GM19328 (cell line): ENCODE results near the gene TCHP.
"Not testable (repeated sequence)": the region's sequence is repeated elsewhere in the genome, so short reads cannot be mapped to it uniquely, and the experiment has no call there.

Experiments used
- ATAC-seq: cut with Tn5 transposase; IDR thresholded peaks from one replicate; pipeline ENCODE4 v1.9.1; 2021; ENCODE audit warnings: mild to moderate bottlenecking, moderate library complexity; ENCODE audit not compliant: unreplicated experiment

TCHP gene, protein sequence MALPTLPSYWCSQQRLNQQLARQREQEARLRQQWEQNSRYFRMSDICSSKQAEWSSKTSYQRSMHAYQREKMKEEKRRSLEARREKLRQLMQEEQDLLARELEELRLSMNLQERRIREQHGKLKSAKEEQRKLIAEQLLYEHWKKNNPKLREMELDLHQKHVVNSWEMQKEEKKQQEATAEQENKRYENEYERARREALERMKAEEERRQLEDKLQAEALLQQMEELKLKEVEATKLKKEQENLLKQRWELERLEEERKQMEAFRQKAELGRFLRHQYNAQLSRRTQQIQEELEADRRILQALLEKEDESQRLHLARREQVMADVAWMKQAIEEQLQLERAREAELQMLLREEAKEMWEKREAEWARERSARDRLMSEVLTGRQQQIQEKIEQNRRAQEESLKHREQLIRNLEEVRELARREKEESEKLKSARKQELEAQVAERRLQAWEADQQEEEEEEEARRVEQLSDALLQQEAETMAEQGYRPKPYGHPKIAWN

DNA sequence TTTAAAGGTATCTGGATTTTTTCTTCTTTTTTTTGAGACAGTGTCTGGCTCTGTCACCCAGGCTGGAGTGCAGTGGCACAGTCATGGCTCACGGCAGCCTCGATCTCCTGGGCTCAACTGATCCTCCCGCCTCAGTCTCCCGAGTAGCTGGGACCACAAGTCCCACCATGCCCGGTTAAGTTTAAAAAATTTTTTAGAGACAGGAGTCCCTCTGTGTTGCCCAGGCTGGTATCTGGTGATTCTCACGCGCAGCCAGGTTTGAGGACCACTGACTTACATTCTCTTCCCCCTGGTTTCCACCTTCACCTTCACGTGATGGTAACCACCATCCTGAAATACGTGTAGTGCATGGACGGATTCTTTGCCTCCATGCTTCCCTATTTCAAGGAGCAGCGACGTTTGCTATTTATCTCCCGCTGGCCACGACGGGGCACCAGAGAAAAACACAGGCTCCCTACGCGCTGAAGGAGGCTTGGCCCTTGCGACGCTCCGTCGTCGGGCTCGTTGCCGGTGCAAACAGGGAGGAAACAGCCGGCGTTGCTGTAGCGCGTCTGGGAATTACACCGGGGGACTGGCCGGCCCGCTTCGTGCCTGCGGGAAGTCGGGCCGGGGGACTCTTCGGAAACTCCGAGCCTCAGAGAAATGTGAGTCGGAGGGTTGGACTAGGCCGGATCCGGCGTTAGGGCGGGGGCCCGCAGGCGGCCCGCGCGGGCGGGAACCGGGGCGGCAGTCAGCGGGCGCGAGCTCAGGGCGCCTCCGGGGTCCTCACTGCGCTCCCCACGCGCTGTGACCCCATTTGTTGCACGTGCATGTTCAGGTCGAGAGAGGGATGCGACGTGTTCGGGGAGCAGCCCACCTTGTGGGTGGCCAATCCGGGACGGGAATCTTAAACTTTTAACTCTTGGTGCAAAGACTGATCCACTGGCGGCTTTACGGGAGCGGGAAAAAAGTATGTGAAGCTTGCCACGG is at the start of gene TCHP:
TSS of gene TCHP (plus strand) at position 492 of the 969 bp plus-strand sequence. CDS start 2,753 bp downstream, outside the sequence.
- peak; percentile 69 for ATAC-seq

DNA sequence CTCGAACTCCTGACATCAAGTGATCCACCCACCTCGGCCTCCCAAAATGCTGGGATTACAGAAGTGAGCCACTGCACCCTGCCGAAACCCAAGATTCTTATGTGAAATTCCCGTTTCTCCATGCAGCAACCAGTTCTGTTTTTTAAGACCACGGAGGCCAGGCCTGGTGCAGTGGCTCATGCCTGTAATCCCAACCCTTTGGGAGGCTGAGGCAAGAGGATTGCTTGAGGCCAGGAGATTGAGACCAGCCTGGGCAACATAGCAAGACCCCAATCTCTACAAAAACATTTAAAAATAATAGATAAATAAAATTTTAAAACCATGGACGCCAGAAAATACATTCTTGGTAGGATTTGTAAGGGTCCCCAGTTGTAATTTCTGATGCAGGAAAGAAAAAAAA is 49.6 kb upstream of the TCHP start:
- not testable (repeated sequence) for ATAC-seq

DNA sequence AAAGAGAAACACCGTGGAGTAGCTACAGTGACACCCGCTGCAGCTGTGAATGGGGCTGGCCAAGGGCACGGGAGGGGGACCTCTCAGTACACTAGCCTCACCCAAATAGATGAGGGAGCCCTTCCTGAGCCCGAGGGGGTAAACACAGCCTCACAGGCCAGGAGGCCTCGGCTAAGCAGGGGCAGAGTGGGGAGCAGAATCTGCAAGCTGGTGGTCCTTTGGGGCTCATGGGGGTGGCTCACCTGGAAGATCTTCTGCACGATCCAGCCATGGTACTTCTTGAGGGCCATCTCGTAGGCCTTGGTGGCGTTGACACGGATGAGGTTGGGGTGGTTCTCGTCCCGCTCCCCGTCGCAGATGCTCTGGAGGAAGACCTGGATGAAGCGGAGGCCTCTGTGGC is 44.7 kb upstream of the TCHP start:
- no peak for ATAC-seq

DNA sequence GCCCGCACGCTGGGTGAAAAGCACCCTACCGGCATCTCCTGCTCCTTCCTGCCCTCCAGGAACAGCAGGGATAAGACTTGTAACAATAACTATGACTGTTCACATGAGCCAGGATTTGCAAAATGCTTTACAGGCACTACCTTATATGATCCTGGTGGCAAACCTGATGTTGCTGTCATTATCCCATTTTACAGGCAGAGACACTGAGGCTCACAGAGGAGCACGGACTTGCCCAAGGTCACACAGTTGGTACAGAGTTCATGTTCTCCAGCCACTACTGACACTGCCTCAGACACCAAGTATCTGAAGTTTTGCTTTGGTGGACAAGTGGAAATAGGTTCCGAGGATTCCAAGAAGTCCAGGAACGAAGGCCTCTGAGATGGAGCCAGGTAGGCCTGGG is 42.4 kb upstream of the TCHP start:
- no peak for ATAC-seq

DNA sequence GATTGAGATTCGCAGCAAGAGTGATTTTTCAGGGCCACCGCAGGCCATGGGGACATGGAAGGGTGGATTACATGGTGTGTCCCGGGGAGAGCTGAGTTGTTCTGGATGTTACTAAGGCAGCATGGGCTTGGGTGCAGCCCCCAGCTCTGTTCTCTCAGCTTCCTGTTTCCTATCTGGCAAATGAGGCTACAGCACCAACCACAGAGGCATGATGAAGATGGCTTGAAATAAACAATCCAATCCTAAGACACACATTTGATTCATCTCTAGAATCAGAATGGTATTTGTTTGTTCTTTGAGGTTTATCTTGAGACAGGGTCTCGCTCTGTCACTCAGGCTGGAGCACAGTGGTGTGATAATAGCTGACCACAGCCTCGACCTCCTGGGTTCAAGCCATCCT is 41.3 kb upstream of the TCHP start:
- ATAC-seq: no peak

DNA sequence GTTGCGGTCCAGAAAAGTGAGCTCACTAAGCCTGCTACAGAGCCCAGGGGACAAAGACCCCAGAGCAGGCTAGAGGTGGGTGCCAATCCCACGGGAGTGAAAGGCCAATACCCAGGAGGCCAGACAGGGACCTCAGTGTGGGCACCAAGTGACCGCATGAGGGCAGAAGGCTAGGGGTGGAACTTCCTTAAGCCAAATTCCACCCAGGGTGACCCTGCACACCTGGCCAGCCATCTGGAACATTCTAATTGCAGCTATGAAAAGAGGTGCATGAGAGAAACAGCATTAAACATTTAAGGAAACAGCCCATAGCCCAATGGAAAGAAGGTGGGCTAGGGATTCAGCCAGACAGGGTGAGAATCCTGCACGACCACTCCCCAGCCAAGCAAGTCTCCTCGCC is 39.1 kb upstream of the TCHP start:
- ATAC-seq: no peak

DNA sequence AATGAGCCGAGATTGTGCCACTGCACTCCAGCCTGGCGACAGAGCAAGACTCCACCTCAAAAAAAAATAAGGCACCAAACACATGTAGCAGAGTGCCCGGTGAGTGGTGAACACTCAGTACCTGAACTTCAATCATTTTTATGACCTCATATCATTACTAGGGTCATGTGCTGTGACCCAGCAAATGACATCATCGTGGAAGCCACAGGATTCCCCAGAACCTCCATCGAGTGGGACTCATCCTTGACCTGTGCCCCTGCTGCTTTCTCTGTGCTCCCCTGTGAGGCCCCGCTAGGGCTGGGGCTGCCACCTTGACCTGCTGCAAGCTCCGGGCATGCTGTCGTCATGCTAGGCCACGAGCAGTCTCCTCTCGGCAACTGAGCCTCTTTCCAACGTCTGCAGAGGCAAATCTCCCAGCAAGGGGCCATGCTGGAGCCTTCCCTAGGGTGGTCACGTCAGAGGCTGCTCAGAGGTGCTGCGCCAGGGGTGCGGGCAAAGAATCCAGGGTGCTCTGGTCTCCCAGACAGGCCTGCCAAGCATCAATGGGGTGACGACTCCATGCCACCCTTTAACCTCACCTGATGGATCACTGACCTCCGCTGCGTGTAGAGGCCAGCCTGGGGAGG is 38.3 kb upstream of the TCHP start:
- no peak for ATAC-seq

DNA sequence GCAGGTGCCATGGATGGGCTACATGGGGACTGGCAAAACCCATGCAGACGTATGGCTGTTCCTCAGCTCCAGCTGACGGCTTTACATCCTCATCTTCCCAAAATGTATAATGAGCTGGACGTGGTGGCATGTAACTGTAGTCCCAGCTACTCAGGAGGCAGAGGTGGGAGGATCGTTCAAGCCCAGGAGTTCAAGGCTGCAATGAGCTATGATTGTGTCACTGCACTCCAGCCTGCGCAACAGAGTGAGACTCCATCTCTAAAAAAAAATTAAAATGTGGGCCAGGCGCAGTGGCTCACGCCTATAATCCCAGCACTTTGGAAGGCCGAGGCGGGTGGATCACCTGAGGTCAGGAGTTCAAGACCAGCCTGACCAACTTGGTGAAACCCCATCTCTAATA is 37.6 kb upstream of the TCHP start:
- not testable (repeated sequence) for ATAC-seq

DNA sequence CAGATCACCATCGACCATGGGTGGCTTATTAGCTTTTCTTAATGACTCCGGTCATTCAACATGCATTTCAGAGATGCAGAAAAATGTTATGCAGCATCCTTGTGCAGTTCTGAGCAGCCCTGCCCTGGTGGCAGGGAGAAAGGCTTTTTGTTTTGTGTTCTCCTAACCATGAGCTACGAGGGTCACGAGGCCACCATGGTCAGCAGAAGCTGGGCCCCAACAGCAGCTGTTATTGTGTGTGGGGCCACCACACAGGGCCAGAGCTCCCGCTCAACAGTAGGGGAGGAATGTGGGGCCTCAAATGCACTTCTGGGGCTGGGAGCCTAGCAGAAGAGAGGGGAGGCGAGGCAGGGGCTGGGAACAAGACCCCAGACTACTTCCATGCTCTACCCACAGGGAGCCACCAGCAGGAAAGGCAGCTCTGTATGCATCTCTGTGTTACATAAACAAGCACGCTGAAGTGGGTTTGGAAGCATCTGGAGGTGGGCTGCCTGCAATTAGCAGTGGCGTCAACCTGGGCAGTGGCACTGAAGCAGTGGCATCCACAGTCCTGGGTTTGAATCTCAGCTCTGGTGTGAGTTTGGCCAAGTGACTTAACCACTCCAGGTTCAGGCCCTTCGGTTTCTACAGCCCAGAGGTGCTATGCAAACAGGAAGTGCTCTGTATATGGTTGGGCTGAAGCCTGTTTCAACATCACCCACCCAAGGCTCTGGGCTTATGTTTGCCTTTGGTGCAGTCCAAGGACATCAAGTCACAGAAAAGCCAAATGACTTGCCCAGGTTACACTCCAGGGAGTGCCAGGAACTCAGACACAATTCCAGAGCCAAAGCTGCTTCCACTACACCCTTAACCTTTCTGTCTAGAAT is 36.0 kb upstream of the TCHP start:
- ATAC-seq: no peak

DNA sequence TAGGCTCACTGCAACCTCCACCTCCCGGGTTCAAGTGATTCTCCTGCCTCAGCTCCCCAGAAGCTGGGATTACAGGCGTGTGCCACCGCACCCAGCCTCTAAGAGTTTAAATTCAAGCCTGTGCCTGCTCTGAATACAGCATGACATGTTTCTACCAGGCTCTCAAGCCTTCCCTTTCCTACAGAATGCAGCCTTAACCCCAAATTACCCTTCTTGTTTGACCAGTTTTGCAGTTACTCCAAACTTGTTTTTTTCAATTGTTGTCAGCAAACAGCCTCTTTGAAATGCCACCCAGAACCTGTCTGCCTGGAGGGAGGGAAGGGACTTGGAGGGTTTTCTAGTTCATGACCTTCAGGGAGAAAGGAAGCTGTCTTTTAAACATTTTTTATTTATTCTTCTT is 35.2 kb upstream of the TCHP start:
- no peak for ATAC-seq

DNA sequence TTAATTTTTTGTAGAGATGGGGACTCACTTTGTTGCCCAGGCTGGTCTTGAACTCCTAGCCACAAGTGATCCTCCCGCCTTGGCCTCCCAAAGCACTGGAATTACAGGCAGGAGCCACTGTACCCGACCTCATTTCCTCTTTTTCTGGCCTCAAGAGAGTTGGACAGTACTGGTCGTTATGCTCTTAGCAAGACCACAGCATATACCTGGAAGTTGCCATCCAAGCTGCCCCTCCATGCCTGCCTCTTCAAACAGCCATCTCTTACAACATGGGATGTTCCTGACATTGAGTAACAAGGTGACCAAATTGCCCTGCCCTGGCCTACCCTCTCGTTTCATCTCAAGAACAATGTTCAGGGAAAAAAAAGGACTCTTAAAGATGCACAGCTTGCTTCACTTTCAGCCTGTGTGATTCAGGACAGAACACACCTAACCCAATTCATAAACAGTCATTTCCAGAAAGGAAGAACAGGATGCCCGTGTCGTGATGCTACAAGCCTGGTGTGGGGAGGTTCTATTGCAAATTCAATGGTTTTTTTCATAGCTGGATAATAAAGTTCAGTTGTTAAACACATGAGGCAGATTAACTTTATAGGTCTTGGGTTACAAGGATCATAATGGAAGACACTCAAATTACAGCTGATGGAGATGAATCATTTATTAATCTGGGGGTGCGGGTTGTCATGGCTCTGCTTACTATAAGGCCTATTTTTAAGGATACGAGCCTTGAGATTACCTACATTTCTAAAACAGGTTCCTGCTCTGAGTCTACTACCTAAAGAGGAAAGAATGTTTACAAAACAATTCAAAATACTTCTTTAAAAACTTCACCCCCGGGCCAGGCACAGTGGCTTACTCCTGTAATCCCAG is 31.7 kb upstream of the TCHP start:
- no peak for ATAC-seq

DNA sequence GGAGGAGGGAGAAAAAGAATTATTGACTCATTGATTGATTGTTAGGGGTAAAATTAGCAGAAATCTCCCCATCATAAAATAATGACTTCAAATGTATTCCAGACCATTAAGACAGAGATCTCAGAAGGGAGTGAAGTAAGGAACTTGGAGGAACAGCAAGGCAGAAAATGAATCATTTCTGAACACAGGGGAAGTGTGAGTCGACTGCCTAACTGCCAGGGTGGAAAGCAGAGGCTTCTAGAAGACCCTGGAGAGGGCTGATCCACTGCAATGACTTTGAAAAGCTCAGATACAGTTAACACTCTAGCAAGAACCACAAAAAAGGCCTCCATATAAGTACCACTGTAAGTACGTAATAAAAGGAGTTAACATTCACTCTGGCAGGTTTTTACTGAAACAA is 29.4 kb upstream of the TCHP start:
- no peak for ATAC-seq

DNA sequence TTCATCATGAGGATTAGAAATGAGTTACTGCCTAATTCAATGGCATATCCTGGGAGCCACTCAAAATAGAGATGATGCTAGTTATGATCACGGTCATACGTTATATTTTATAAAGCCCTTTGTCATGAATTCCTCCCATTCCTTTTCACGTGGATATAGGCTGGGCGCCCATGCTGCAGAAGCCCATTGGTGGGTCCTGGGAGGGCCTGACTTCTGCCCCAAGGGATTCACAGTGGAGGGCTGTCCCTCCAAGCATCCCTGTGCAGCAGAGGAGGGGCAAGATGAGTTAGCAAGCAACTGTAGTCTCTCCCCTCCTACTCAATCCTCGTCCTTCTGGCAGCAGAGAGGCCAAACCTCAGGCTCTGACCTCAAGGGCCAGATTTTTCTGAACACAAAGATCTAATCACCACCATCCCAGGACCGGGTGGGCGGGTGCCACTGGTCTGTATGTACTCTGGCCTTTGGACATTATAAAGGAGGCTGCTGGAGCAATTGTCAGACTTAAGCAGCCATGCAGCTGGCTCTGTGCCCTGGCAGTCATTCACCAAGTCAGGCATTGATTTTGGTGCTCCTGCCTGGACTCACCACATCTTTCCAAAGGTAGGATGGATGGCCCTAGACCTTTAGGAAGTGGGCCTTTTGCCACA is 28.3 kb upstream of the TCHP start:
- ATAC-seq: no peak

DNA sequence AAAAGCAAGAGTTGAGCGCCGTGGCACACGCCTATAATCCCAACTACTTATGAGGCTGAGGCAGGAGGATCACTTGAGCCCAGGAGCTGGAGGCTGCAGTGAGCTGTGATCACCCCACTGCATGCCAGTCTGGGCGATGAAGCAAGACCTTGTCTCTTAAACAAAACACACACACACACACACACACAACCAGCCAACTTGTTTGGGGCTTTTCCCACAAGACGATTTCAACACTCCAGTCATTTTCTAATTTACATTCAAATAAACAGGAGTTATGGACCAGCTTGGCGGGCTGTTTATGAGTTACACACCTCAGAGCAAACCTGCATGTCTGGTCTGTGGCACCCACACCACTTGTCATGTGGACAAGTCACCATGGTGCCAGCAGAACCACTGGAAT is 26.4 kb upstream of the TCHP start:
- ATAC-seq: no peak

DNA sequence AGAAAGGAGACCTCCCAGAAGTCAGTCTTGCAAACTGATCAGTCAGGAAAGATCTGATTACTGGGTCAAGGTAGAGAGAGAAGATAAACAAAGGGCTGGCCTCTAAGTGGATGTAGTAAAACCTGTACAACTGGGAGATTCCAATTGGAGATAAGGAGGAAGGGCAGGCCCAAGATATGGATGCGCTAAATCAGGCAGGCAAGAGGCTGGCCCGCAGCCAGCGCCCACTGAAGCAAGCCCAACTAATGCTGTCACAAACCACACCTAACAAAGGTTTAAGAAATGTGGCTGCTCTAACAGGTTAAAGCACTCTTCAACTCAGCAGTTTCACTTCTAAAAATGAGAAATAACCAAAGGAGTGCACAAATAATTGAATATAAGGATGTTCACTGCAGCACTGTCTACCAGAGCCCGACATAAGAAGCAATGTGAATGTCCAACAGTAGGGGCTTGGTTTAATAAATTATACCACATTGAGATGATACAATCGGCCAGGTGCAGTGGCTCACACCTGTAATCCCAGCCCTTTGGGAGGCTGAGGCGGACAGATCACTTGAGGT is 24.4 kb upstream of the TCHP start:
- no peak for ATAC-seq

DNA sequence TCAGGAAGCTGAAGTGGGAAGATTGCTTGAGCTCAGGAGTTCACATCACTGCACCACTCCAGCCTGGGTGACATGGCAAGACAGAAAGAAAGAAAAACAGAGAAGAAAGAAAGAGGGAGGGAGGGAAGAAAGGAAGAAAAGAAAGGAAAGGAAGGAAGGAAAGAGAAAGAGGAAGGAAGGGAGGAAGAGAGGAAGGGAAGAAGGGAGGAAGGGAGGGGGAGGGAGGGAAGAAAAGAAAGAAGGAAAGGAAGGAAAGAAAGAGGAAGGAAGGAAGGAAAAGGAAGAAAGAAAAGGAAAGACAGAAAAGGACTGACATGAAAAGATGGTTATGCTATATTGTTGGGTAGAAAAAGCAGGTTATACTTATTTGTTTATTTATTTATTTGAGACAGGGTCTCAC is 23.7 kb upstream of the TCHP start:
- ATAC-seq: no peak

DNA sequence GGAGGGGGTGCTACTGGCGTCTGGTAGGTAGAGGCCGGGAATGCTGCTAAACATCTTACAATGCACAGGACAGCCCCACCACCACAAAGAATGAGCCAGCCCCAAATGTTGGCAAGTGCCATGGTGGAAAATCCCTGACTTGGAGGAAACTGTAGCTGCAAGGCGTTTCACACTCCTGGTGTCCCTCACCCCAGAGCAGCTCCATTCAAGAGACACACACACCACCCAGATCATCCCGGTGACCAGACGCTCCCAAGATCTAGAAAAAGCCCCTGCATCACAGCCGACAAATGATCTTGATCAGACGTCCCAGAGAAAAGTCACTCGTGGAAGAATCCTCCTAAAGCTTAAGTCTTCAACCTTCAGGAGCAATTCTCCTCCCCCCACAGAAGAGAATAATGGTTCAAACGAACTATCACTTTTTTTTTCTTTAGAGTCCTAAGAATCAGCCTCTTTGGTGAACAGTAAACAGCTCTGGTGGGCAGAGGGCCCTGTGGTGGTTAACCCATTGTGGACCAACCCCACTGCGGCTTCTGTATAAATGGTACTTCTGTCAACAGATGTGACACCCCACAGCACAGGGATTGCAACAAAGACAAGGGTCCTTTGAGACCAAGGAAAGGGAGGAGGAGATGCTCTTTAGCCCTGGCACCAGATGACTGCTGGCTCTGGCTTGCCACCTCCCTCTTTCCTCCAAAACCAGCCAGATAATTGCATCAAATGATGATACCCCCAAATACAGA is 22.4 kb upstream of the TCHP start:
- ATAC-seq: no peak

DNA sequence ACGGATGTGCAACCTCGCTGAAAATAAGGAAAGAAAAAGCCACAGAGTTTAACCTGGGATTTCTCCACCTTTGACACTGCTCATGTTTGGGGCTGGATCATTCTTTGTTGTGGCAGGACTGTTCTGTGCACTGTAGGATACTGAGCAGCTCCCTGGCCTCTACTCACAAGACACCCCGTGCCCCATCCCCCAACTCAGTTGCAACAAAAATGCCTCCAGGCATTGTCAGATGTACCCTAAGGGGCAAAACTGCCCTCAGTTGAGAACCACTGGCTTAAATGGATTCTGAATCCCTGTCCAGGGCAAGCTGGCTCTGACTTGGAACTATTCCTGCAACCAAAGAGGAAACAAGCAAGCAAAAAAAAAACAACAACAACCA is 21.8 kb upstream of the TCHP start:
- no peak for ATAC-seq
